Fibroblast of the aortic adventitia (primary cell): Measurements from ENCODE around the gene ACTR5. TPM values are rescaled to one million over a fixed set of nuclear protein-coding genes. Genes with fewer than 3 reads are reported as not detected.

ENCODE experiments used
- DNase-seq: peaks from one replicate; pipeline ENCODE4 v3.0.0-alpha.2; 2010; ENCODE audit warnings: low read depth
- H3K4me3 ChIP-seq: 2 replicates; pipeline ENCODE4 v1.5.1; 2011; ENCODE audit warnings: low read depth, mild to moderate bottlenecking, control low read depth, low read length, moderate library complexity
- total RNA-seq: library from RNA; depleted of rRNA; stranded (reverse); fragments of >200 nt; gene quantifications from 2 replicates; pipeline ENCODE4 v1.2.3, GENCODE V29; 2012; ENCODE audit warnings: low replicate concordance
- TF ChIP-seq, protein P1 (sequence below): IDR thresholded peaks from 2 replicates; pipeline ENCODE4 v1.5.1; 2011; ENCODE audit warnings: mild to moderate bottlenecking, low read length, control low read depth, inconsistent platforms; ENCODE audit not compliant: insufficient read depth

ACTR5 gene
- total RNA-seq, 1 donor, result 4.6 TPM

DNA sequence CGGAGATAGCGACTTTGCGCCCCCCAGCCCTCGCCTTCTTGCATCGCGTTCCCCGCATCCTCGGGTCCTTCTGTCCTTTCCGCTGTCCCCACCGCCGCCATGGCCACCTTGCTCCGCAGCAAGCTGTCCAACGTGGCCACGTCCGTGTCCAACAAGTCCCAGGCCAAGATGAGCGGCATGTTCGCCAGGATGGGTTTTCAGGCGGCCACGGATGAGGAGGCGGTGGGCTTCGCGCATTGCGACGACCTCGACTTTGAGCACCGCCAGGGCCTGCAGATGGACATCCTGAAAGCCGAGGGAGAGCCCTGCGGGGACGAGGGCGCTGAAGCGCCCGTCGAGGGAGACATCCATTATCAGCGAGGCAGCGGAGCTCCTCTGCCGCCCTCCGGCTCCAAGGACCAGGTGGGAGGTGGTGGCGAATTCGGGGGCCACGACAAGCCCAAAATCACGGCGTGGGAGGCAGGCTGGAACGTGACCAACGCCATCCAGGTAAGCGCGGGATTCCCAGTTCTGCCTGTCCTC, 23.6 kb upstream of the ACTR5 start:
- TF ChIP-seq, protein P1, sequence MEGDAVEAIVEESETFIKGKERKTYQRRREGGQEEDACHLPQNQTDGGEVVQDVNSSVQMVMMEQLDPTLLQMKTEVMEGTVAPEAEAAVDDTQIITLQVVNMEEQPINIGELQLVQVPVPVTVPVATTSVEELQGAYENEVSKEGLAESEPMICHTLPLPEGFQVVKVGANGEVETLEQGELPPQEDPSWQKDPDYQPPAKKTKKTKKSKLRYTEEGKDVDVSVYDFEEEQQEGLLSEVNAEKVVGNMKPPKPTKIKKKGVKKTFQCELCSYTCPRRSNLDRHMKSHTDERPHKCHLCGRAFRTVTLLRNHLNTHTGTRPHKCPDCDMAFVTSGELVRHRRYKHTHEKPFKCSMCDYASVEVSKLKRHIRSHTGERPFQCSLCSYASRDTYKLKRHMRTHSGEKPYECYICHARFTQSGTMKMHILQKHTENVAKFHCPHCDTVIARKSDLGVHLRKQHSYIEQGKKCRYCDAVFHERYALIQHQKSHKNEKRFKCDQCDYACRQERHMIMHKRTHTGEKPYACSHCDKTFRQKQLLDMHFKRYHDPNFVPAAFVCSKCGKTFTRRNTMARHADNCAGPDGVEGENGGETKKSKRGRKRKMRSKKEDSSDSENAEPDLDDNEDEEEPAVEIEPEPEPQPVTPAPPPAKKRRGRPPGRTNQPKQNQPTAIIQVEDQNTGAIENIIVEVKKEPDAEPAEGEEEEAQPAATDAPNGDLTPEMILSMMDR, result no peak
- no peak for DNase-seq
- no peak overlapping the region for H3K4me3 ChIP-seq

DNA sequence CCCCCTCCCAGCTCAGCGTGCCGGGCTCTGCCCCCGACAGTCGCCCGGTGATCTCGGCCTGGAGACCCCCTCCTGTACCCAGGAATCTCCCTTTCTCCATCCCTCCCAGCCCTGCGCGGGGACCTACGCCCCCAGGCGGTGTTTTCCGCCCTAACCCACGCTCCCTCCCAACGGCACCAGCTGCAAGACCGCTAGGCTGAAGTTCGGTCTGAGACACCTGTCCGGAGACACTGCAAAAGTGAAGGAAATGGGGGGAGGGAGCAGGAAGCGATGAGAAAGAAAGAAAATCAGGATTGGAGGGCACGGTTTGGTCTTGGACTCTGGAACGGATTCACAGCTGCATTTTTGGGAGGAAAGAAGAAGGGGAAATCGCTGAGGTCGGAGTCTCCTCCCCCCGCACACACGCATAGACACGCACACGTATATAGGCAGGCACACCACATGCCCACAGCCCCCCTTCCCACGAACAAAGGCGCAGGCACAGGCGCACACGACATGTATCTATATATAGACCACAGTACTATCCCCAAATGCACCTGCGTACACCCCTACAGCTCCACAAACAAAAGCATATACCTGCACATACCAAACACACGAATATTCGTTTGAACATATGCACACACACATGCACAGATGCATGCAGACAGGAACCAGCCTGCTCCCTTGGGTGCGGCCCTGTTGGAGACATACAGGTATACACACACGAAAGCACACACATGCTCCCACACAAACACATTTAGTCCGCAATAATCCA, 22.9 kb upstream of the ACTR5 start:
- TF ChIP-seq, protein P1, result no peak
- H3K4me3 ChIP-seq, result no peak overlapping the region

DNA sequence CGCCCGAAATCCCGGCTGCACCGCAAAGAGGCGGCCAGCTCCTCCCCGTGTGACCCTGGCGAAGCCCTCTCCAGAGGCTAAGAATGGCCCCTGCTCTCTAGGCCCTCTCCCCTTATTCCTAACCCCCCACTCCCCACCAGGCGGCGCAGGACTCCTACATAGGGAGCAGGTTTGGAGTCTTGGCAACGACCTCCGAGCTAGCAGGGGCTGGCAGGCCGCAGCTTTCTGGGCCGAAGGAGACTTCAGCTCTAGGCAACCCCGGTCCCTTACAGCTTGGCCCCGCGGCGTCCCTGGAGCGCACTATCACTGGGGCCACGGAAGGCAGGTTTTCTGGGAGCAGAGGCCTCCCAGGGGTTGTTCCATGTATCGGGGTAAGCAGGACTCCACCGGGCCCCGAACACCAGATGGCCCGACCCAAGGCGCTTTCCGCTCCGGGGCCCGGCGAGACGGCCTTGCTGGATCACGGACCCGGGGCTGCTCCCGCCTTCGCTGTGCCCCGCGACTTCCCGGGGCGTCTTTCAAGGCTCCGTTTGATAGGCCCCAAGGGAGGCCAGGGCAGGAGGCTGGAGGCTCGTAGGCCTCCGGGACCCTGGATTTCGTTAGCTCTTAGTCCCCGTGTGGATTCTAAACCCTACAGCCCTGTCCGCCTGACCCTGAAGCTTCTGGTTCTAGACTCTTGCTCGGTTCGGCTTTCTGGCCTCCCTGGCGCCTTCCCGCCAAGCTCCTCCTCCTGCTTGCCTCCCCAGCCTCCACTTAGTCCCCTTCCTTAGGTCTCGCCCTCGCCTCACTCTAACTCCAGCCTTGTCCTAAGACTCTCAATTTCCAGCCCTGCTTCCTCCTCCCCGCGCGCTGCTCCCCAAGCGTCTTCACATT, 22.1 kb upstream of the ACTR5 start:
- DNase-seq, result peak; percentile 38
- TF ChIP-seq, protein P1, result peak; percentile 54
- no peak overlapping the region for H3K4me3 ChIP-seq

More for the DNA sequence above, 22.9 kb upstream of the ACTR5 start:
- no peak for DNase-seq

DNA sequence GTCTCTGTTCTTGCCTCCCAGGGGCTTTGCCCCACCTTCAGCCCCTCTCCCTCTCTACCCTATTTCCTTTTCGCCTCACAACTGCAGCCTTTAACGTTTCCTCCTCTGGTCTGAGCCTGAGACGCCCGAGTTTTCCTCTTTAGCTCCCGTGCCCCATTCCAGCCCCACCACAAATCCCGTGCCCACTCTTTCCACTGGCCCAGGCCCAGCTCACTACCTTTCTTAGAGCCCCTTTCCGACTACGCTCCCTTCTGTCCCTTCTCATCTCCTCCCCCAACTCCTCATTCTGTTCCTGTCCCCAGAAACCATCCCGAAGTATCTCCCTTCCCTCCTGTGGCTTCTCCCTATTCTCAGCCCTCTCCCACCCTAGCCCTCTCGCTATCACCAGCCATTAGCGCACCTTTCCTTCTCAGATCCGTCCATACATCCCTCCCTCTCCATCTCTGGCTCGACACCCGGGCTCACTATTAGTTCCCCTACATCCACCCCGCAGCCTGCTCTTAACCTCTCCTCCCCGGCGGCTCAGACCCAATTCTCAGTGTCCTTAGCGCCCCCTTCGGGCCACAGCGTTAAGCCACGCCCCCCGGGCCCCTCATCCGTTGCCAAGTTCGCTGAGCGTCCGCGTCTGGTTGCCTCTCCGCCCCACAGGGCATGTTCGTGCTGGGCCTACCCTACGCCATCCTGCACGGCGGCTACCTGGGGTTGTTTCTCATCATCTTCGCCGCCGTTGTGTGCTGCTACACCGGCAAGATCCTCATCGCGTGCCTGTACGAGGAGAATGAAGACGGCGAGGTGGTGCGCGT, 21.3 kb upstream of the ACTR5 start:
- no peak overlapping the region for H3K4me3 ChIP-seq
- no peak for DNase-seq
- TF ChIP-seq, protein P1, result no peak

DNA sequence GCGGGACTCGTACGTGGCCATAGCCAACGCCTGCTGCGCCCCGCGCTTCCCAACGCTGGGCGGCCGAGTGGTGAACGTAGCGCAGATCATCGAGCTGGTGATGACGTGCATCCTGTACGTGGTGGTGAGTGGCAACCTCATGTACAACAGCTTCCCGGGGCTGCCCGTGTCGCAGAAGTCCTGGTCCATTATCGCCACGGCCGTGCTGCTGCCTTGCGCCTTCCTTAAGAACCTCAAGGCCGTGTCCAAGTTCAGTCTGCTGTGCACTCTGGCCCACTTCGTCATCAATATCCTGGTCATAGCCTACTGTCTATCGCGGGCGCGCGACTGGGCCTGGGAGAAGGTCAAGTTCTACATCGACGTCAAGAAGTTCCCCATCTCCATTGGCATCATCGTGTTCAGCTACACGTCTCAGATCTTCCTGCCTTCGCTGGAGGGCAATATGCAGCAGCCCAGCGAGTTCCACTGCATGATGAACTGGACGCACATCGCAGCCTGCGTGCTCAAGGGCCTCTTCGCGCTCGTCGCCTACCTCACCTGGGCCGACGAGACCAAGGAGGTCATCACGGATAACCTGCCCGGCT, 20.6 kb upstream of the ACTR5 start:
- H3K4me3 ChIP-seq, result no peak overlapping the region
- DNase-seq, result no peak
- TF ChIP-seq, protein P1, result no peak
